Activated CD4-positive, alpha-beta T cell treated with anti-CD3 and anti-CD28 coated beads, Interleukin-2, amount 50 U/mL, for 24 hours (primary cell): ENCODE data around the gene MAMLD1.

Experiments used
- DNase-seq, 2 donors: peaks; one replicate each; pipeline ENCODE4 v3.0.0-alpha.2; 2020; ENCODE audit warnings: low read depth in 1 of 2, low spot score in 1 of 2

Gene MAMLD1

GRCh38 chrX:150377005-150377404, 13.9 kb downstream of the MAMLD1 start:
- no peak for DNase-seq

- DNase-seq, result no peak
These were observed 41.9 kb downstream of the MAMLD1 start for GRCh38 chrX:150405006-150405405.

GRCh38 chrX:150405576-150405975, 42.5 kb downstream of the MAMLD1 start:
- DNase-seq, result no peak

GRCh38 chrX:150406596-150406995, 43.5 kb downstream of the MAMLD1 start:
- no peak for DNase-seq

GRCh38 chrX:150408007-150408406, 44.9 kb downstream of the MAMLD1 start:
- DNase-seq, result no peak

- DNase-seq, result no peak
These were observed 45.4 kb downstream of the MAMLD1 start for GRCh38 chrX:150408561-150408960.

- DNase-seq, result no peak
These were observed 46.4 kb downstream of the MAMLD1 start for GRCh38 chrX:150409486-150409885.

GRCh38 chrX:150409964-150410363, 46.8 kb downstream of the MAMLD1 start:
- no peak for DNase-seq

- no peak for DNase-seq
These were observed 47.4 kb downstream of the MAMLD1 start for GRCh38 chrX:150410513-150410912.

GRCh38 chrX:150411656-150412055, 48.5 kb downstream of the MAMLD1 start:
- no peak for DNase-seq

- no peak for DNase-seq
These were observed 51.1 kb downstream of the MAMLD1 start for GRCh38 chrX:150414228-150414627.

- DNase-seq, result no peak
These were observed 53.4 kb downstream of the MAMLD1 start for GRCh38 chrX:150416469-150416868.

GRCh38 chrX:150421816-150422215, 58.7 kb downstream of the MAMLD1 start:
- no peak for DNase-seq

- no peak for DNase-seq
These were observed 66.5 kb downstream of the MAMLD1 start for GRCh38 chrX:150429594-150429993.

- DNase-seq, result no peak
These were observed 73.1 kb downstream of the MAMLD1 start for GRCh38 chrX:150436195-150436594.

- DNase-seq, result no peak
These were observed 75.0 kb downstream of the MAMLD1 start for GRCh38 chrX:150438165-150438564.

GRCh38 chrX:150446151-150446550, 83.0 kb downstream of the MAMLD1 start:
- DNase-seq, result no peak

GRCh38 chrX:150446995-150447394, 83.9 kb downstream of the MAMLD1 start:
- DNase-seq, result no peak

GRCh38 chrX:150449313-150449712, 86.2 kb downstream of the MAMLD1 start:
- DNase-seq, result no peak

- DNase-seq, result no peak
These were observed 87.5 kb downstream of the MAMLD1 start for GRCh38 chrX:150450519-150451177.

GRCh38 chrX:150451953-150452352, 88.8 kb downstream of the MAMLD1 start:
- no peak for DNase-seq

GRCh38 chrX:150454083-150454482, 91.0 kb downstream of the MAMLD1 start:
- no peak for DNase-seq

GRCh38 chrX:150454508-150455214, 91.5 kb downstream of the MAMLD1 start:
- no peak for DNase-seq
